ENCODE data around the gene DGKH.

- TF ChIP-seq, protein P1, sequence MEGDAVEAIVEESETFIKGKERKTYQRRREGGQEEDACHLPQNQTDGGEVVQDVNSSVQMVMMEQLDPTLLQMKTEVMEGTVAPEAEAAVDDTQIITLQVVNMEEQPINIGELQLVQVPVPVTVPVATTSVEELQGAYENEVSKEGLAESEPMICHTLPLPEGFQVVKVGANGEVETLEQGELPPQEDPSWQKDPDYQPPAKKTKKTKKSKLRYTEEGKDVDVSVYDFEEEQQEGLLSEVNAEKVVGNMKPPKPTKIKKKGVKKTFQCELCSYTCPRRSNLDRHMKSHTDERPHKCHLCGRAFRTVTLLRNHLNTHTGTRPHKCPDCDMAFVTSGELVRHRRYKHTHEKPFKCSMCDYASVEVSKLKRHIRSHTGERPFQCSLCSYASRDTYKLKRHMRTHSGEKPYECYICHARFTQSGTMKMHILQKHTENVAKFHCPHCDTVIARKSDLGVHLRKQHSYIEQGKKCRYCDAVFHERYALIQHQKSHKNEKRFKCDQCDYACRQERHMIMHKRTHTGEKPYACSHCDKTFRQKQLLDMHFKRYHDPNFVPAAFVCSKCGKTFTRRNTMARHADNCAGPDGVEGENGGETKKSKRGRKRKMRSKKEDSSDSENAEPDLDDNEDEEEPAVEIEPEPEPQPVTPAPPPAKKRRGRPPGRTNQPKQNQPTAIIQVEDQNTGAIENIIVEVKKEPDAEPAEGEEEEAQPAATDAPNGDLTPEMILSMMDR (IDR thresholded peaks at IDR 0.05) = no peak
- TF ChIP-seq, protein P2, sequence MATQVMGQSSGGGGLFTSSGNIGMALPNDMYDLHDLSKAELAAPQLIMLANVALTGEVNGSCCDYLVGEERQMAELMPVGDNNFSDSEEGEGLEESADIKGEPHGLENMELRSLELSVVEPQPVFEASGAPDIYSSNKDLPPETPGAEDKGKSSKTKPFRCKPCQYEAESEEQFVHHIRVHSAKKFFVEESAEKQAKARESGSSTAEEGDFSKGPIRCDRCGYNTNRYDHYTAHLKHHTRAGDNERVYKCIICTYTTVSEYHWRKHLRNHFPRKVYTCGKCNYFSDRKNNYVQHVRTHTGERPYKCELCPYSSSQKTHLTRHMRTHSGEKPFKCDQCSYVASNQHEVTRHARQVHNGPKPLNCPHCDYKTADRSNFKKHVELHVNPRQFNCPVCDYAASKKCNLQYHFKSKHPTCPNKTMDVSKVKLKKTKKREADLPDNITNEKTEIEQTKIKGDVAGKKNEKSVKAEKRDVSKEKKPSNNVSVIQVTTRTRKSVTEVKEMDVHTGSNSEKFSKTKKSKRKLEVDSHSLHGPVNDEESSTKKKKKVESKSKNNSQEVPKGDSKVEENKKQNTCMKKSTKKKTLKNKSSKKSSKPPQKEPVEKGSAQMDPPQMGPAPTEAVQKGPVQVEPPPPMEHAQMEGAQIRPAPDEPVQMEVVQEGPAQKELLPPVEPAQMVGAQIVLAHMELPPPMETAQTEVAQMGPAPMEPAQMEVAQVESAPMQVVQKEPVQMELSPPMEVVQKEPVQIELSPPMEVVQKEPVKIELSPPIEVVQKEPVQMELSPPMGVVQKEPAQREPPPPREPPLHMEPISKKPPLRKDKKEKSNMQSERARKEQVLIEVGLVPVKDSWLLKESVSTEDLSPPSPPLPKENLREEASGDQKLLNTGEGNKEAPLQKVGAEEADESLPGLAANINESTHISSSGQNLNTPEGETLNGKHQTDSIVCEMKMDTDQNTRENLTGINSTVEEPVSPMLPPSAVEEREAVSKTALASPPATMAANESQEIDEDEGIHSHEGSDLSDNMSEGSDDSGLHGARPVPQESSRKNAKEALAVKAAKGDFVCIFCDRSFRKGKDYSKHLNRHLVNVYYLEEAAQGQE (IDR thresholded peaks at IDR 0.05; ENCODE audit: insufficient read depth in 1 of 2, low read depth in 2 of 2, low read length in 1 of 2) = no peak
- TF ChIP-seq TCF7L2 (IDR thresholded peaks at IDR 0.05; ENCODE audit: low read depth, low read length) = no peak
Observed at GRCh38 chr13:42153199-42154113, 105.0 kb downstream of the DGKH start.
